ENCODE data around the gene ALPP.

DNA sequence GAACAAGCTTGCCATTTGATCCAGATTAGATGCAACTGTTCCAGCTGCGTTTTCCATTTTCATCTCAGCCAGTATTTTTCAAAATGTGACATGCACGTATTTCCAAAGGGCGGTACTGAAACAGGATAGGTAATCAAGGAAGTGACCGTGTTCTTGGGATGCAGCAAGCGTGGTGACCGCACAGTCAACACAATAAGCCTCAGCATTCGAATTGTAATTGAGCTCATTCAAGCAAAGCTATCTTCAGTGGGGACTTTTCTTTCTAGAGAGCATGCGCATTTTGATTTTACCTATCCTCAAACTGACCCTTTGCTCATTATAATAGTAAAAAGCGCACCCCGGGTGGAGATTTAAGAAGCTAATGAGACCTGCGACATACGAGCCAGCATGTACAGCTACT is 3.4 kb upstream of the ALPP start:
- TF ChIP-seq, protein P1, sequence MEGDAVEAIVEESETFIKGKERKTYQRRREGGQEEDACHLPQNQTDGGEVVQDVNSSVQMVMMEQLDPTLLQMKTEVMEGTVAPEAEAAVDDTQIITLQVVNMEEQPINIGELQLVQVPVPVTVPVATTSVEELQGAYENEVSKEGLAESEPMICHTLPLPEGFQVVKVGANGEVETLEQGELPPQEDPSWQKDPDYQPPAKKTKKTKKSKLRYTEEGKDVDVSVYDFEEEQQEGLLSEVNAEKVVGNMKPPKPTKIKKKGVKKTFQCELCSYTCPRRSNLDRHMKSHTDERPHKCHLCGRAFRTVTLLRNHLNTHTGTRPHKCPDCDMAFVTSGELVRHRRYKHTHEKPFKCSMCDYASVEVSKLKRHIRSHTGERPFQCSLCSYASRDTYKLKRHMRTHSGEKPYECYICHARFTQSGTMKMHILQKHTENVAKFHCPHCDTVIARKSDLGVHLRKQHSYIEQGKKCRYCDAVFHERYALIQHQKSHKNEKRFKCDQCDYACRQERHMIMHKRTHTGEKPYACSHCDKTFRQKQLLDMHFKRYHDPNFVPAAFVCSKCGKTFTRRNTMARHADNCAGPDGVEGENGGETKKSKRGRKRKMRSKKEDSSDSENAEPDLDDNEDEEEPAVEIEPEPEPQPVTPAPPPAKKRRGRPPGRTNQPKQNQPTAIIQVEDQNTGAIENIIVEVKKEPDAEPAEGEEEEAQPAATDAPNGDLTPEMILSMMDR (conservative IDR thresholded peaks at IDR 0.05; ENCODE audit: low read length) = no peak
- no peak for TF ChIP-seq EZH2phosphoT487 (IDR thresholded peaks at IDR 0.05; ENCODE audit: borderline replicate concordance, low read depth, low read length)
